Activated T-cell treated with anti-CD3 and anti-CD28 coated beads for 48 hours (primary cell): ENCODE results near the gene AKAP13.
A peak's percentile ranks its signal among the peaks of the same experiment; 100 is the strongest.
"Not testable (repeated sequence)": the region's sequence is repeated elsewhere in the genome, so short reads cannot be mapped to it uniquely, and the experiment has no call there.

Experiments used
- DNase-seq: peaks from one replicate; pipeline ENCODE4 v3.0.0-alpha.2; 2020; ENCODE audit warnings: low read depth

AKAP13 gene, protein sequence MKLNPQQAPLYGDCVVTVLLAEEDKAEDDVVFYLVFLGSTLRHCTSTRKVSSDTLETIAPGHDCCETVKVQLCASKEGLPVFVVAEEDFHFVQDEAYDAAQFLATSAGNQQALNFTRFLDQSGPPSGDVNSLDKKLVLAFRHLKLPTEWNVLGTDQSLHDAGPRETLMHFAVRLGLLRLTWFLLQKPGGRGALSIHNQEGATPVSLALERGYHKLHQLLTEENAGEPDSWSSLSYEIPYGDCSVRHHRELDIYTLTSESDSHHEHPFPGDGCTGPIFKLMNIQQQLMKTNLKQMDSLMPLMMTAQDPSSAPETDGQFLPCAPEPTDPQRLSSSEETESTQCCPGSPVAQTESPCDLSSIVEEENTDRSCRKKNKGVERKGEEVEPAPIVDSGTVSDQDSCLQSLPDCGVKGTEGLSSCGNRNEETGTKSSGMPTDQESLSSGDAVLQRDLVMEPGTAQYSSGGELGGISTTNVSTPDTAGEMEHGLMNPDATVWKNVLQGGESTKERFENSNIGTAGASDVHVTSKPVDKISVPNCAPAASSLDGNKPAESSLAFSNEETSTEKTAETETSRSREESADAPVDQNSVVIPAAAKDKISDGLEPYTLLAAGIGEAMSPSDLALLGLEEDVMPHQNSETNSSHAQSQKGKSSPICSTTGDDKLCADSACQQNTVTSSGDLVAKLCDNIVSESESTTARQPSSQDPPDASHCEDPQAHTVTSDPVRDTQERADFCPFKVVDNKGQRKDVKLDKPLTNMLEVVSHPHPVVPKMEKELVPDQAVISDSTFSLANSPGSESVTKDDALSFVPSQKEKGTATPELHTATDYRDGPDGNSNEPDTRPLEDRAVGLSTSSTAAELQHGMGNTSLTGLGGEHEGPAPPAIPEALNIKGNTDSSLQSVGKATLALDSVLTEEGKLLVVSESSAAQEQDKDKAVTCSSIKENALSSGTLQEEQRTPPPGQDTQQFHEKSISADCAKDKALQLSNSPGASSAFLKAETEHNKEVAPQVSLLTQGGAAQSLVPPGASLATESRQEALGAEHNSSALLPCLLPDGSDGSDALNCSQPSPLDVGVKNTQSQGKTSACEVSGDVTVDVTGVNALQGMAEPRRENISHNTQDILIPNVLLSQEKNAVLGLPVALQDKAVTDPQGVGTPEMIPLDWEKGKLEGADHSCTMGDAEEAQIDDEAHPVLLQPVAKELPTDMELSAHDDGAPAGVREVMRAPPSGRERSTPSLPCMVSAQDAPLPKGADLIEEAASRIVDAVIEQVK (N-terminal part only)

GRCh38 chr15:85380217-85380811, at the start of gene AKAP13:
TSS of gene AKAP13 (plus strand) at chr15:85380603. CDS start at chr15:85485721, 105,118 bp downstream.
- peak; percentile 91 for DNase-seq

DNA sequence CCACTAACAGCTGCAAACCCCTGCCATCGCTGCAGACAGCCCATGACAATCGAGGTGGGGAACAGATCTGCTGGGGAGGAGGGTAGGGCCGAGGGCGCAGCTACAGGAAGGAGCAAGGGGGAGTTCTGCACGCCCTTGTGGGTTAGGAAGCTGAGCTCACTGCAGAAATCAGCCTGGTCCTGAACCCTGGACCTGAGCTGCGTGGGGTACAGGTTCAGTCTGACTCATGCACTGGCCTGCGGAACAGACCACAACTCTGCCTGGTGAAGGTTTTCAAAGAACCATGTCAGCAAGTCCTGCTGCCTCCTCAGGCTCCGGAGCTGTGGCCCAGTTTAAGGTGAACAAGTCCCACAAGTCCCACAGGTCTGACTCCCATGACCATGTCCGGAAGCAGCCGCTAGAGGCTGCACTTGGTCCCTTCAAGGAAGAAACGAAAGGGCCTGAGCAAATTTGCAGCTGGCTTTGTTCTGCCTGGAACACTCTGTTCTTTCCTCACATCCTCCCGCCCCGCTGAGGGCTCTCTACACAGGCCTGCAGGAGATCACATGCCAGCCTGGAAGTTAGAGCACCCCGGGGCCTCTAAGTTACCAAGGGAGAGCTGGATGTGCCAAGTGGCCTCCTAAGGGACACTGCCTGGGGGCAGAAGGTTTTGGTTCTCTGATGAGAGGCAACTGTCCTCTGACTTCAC, 49.4 kb upstream of the AKAP13 start:
- DNase-seq = peak; percentile 69

GRCh38 chr15:85331655-85332285, 48.6 kb upstream of the AKAP13 start:
- DNase-seq = no peak

GRCh38 chr15:85333132-85333831, 47.1 kb upstream of the AKAP13 start:
- no peak for DNase-seq

DNA sequence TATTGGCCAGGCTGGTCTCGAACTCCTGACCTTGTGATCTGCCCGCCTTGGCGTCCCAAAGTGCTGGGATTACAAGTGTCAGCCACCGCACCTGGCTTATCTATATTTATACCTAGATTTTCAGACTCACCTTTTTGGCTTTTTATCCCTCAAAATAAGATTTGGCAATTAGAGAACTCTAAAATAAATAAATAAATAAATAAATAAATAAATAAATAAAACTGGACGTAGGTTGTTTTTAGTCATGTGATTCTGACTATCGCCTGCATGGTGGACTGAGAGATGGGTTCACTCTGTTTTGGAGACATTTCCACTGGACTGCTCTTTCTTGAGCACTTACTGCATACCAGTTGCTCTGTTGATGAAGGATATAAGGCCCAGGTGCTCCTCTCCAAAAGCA, 46.2 kb upstream of the AKAP13 start:
- DNase-seq = no peak

DNA sequence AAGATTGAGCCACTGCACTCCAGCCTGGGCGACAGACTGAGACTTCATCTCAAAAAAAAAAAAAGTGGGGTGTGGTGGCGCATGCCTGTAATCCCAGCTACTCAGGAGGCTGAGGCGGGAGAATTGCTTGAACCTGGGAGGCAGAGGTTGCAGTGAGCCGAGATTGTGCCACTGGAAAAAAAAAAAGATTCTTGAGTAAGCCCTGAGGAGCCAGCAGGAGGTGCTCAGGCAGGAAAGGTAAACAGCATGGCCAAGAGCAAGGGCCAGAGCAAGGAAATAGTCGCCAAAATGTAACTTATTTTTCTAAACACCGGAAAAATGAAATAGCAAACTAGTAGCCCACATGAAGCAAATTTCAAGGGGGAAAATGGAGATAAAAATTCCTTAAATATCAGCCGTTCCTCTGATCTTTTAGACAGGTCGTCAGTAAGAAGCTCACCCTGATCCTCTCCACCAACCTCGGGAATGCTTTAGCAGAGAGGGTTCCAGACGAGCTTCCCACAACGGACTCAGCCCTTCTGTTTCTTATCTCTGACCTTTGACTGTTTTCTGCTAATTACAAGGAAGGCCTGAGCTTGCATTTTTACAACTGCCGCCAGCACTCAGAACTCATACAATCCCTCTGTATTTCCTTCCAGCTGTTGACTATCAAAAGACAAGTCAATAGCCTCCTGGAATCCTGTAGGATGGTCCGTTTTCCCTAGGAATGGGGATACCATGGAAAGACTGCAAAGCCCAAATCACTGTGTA, 45.0 kb upstream of the AKAP13 start:
- no peak for DNase-seq

DNA sequence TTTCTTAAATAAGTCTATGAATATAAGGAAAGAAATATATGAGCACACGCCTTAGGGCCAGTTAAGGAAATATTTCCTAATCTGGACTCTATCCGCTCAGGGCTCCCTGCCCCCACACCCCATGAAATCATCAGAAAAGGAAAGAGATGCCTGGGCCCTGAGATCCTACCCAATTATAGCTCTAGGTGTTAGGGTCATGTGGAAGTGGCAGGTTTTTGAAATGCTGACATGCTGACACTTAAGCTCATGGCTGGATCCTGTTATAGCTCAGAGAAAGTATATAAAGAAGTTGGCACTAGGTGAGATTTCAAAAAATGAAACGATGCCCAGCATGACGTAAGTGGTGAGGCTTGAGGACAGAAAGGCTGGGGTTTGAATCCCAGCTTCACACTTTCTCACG, 43.5 kb upstream of the AKAP13 start:
- DNase-seq = no peak

DNA sequence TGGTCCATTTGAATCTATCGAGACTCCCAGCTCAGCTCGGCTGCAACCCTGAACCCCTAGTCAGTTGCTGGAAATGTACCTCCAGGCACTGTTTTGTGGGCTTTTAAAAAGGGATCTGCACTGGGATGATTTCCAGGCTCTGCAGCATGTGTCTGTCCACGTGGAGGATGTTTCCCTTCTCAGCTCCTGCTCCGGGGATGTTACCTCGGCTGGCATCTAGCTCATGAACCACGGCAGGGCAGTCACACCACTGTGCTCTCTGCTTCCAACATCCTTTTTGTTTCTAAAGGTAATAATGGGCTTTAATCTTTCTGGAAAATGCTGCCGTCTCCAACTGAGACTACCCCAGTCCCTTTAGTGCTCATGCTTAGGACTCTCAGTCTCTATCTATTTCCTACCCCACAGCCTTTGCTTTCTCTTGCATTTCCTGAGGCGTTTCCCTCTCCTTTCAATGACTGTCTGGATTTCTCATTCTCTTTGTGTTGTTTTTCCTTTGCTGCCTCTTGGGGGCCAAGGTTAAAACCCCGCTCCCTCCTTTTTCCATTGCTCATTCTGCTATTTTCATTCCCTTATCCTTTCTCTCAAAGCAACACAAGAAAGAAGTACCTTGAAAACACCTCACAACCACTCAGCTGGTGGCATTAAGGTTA, 42.9 kb upstream of the AKAP13 start:
- no peak for DNase-seq

DNA sequence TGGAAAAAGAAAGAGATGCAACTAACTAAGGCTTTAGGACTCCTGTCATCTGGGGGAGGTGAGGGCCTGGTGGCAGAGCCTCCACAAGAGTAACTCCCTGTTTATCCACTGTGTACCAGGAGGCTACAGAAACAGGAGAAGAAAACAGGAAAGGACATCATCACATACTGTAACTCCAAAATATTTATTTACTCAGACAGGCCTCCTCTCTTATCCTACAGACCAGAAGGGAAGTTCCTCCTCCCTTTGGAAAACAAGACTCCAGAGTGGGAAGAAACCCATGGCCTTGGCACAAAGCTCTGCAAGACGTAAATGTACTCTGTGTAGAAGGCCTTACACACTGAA, 40.1 kb upstream of the AKAP13 start:
- no peak for DNase-seq

GRCh38 chr15:85340852-85341251, 39.6 kb upstream of the AKAP13 start:
- no peak for DNase-seq

- not testable (repeated sequence) for DNase-seq
These were observed 38.2 kb upstream of the AKAP13 start for GRCh38 chr15:85342163-85342562.

DNA sequence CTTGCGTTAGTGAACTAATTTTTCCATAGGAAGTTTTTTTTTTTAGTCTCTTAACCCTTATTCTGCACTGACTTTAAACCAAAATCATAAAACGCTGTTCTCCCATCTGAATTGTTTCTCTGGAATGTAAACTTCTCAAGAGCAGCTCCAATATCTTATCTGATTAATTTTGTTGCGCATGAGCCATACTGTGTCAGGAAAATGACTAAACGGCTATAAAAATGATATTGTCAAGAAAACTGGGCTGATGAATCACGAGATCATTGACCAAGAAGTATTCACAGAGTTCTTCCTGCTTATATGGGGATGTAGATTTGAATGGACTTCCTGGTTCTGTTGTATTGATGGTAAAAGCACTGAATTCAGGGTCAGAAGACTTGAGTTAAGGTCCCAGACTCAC, 37.0 kb upstream of the AKAP13 start:
- not testable (repeated sequence) for DNase-seq

DNA sequence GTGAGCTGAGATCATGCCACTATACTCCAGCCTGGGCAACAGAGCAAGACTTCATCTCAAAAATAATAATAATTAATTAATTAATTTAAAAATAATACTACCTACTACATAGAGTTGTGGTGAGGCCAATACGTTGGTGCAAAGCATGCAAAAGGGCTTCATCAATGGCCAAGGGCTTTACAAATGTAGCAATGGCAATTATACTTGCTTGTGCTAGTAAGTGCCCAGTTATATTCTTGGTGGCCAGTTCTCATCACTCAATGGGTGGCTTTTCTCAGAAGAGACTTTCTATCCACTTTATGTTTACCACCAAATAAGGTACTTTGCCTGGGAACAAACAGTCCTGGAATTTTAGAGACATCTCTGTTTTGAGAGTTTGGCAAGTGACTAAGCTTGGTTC, 36.2 kb upstream of the AKAP13 start:
- DNase-seq = not testable (repeated sequence)

DNA sequence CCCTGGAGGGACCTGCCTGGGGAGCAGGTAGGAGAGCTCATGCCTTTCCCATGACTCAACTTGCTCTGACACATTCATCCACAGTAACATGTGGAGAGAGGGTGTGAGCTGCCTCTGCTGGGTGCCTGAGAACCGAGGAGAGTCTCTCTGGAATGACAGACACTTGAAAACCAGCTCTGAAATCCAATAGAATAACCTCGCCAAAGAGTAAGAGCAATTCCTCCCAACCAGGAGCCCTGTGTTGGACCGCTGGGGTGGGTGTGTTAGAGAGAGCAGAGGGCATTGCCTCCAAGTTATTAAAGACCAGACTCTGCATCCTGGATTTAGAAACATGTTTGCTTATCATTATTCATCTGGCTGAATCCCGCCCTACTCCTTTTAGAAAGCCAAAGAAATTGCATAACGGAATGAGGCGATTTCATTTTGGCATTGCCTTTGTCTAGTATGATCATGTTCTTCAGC, 35.7 kb upstream of the AKAP13 start:
- DNase-seq = not testable (repeated sequence)

GRCh38 chr15:85345196-85345918, 35.0 kb upstream of the AKAP13 start:
- DNase-seq = not testable (repeated sequence)

DNA sequence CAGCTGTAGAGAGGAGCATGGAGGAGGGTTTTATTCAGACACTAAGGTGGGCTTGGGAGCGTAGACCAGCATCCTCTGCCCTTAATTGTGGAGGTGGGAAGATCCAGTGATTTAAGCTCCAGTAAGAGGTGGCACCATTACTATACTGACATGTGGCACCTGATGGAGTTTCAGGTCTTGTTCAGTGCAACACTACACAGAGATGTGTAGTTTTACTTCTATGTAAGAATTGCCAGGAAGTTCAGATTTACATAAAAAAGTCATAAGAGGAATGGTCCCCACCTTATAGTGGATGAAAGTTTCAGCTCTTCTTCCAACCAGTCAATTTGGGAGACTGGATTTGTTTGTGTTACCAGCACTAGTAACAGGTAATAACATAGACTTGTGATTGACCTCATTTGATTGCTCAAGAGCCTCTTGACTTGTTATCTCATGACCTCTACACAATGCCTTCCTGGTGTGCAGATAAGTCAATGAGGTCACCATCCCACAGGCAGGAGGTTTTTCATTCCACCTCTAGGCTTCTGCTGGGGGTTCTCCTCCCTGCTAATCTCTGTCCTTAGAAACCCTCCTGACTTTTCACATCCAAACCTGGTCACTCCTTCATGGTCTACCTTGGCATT, 33.8 kb upstream of the AKAP13 start:
- DNase-seq = not testable (repeated sequence)

DNA sequence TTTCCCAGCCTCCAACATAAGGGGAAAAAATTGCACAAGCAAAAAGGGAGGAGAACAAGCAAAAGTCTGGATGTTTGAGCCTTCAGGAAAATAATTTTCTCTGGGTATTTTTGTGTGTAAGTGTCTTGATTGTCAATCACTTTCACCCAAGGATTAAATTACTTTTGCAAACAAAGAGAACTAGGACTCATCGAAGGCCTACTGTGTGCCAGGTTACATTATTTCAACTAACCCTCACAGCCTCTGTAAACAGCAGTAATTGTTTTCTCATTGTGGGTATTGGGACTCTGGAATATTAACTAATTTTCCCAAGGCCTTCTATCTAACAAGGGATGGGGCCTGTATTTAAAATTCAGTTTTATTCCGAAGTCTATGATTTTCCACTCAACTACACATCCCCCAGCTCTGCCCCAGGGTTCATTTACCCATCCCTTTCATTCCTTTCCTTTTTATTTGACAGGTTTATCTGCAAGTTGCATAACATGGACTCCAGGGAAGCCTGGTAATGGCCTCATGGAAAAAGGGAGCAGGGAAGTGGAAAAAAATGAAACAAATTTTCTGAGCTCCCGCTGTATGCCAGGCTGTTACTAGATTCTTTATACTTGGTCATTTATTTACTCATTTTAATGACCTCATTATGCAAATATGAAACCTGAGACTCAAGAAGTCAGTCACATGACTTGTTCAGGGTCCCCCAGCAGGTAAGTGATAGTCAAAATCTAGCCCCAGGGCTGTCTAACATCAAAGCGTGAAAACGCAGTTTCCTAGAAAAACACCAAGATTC, 32.9 kb upstream of the AKAP13 start:
- DNase-seq = not testable (repeated sequence)
